ENCODE measurements around the gene ZNF737. TPM values are rescaled to one million over a fixed set of nuclear protein-coding genes. Genes with fewer than 3 reads are reported as not detected.
A peak's percentile ranks its signal among the peaks of the same experiment; 100 is the strongest.
"Not testable (repeated sequence)": the region's sequence is repeated elsewhere in the genome, so short reads cannot be mapped to it uniquely, and the experiment has no call there.

Gene ZNF737
- total RNA-seq (8.5 and 12.1 TPM in 2 replicates), polyA plus RNA-seq (3.4 and 4.3 TPM in 2 replicates), polyA minus RNA-seq (ENCODE audit: low replicate concordance) (3.0 and 22.1 TPM in 2 replicates)
- 3.0 TPM in 2 replicates for polyA plus RNA-seq (2012)

DNA sequence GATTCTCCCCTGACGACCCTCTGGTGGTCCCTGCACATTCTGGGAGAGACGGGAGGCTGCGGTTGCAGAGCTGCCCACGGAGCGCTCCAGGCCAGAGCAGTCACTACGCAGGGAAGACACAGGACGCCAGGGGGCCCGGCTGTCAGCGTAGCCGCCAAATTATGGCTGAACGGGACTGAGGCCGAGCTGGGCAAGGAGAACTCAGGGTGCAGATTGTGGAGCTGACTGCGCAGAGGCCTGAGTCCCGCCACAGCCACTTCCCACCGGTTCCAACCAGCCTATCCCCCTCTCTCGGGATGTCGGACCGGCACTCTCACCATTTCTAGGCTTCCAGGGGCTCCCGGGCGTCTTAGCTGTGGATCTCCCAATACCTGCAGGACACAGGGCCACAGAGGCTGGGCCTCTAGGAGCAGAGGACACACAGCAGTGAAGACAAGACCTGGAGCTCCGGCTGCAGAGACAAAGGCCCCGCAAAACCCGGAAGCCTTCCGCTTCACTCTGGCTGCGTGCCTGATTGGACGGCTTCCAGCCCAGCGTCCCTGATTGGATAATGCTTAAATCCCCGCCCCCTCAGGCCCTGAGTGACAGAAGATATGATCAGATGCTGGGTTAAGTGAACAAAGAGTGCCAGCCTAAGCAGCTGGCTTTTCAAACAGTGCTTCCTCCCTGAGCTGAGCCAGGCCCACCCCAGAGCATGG is at the start of gene ZNF737:
Gene ZNF737, minus strand, starts transcription at position 461 of the 698 bp plus-strand sequence. Its CDS starts 141 bp downstream, at position 320.
- TF ChIP-seq, protein P1, sequence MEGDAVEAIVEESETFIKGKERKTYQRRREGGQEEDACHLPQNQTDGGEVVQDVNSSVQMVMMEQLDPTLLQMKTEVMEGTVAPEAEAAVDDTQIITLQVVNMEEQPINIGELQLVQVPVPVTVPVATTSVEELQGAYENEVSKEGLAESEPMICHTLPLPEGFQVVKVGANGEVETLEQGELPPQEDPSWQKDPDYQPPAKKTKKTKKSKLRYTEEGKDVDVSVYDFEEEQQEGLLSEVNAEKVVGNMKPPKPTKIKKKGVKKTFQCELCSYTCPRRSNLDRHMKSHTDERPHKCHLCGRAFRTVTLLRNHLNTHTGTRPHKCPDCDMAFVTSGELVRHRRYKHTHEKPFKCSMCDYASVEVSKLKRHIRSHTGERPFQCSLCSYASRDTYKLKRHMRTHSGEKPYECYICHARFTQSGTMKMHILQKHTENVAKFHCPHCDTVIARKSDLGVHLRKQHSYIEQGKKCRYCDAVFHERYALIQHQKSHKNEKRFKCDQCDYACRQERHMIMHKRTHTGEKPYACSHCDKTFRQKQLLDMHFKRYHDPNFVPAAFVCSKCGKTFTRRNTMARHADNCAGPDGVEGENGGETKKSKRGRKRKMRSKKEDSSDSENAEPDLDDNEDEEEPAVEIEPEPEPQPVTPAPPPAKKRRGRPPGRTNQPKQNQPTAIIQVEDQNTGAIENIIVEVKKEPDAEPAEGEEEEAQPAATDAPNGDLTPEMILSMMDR (conservative IDR thresholded peaks at IDR 0.05 in 1 of 2, IDR thresholded peaks at IDR 0.05 in 1 of 2; ENCODE audit: low read depth in 1 of 2, low read length in 2 of 2) = peak; percentile 32 to 39
- TF ChIP-seq EZH2 (IDR thresholded peaks at IDR 0.05; ENCODE audit: low read length, missing control alignments) = no peak
- Histone ChIP-seq H3K4me3 (replicated peaks in 1 of 4; ENCODE audit: control extremely low read depth in 1 of 4, insufficient read depth in 1 of 4, low read depth in 3 of 4, low read length in 4 of 4) (peak within 1 kb of the TSS; percentile 55 to 80 (median 72)), H3K9ac (ENCODE audit: insufficient read depth, low read length) (peak within 1 kb of the TSS; percentile 53), H3K9me3 (ENCODE audit: control insufficient read depth, insufficient read depth, low read depth, low read length) (no peaks in the 10 kb centered on the region), H4K20me1 (ENCODE audit: control insufficient read depth, extremely low read depth, insufficient read depth, low read length) (no peaks in the 10 kb centered on the region), H3K4me1 (ENCODE audit: control insufficient read depth, extremely low read depth, insufficient read depth, low read length) (no peaks in the 10 kb centered on the region), H3K27me3 (ENCODE audit: control insufficient read depth, insufficient read depth, low read length) (no peaks in the 10 kb centered on the region), H2AFZ (ENCODE audit: low read length) (peak within 1 kb of the TSS; percentile 65), H3K4me2 (ENCODE audit: extremely low read depth, insufficient read depth, low read length) (peak within 1 kb of the TSS; percentile 83), H3K79me2 (ENCODE audit: control insufficient read depth, insufficient read depth, low read length) (no peaks in the 10 kb centered on the region), H3K36me3 (ENCODE audit: control insufficient read depth, insufficient read depth, low read length) (no peaks in the 10 kb centered on the region), H3K27ac (ENCODE audit: insufficient read depth, low read length) (peak within 1 kb of the TSS; percentile 81)
- DNase-seq (ENCODE audit: low read depth in 2 of 2) = peak; percentile 93 to 97

DNA sequence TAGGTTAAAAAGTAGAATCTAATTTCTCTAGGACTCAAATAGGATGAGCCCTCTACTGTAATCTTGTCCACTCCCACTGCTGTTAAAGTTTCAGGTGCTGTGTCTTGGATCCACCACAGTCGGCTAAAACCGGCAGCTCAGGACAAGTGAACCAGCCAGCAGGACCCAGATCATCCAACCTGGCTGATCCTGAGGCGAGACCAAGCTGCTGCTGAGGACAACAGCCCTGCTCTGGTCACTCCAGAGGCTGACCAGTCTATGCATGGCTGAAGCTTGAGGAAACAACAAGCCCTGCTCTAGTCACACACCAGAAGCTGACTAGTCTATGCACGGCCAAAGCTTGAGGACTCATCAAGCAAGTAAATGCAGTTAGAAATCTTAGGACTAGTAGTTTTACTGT is 49.4 kb upstream of the ZNF737 start:
- not testable (repeated sequence) for H3K27ac ChIP-seq (ENCODE audit: insufficient read depth, low read length); H4K20me1 ChIP-seq (ENCODE audit: control insufficient read depth, extremely low read depth, insufficient read depth, low read length); H2AFZ ChIP-seq (ENCODE audit: low read length); H3K4me2 ChIP-seq (ENCODE audit: extremely low read depth, insufficient read depth, low read length); H3K9ac ChIP-seq (ENCODE audit: insufficient read depth, low read length); DNase-seq (ENCODE audit: low read depth in 2 of 2); H3K4me3 ChIP-seq (replicated peaks in 1 of 4; ENCODE audit: control extremely low read depth in 1 of 4, insufficient read depth in 1 of 4, low read depth in 3 of 4, low read length in 4 of 4); H3K4me1 ChIP-seq (ENCODE audit: control insufficient read depth, extremely low read depth, insufficient read depth, low read length); H3K36me3 ChIP-seq (ENCODE audit: control insufficient read depth, insufficient read depth, low read length); H3K9me3 ChIP-seq (ENCODE audit: control insufficient read depth, insufficient read depth, low read depth, low read length); H3K79me2 ChIP-seq (ENCODE audit: control insufficient read depth, insufficient read depth, low read length); H3K27me3 ChIP-seq (ENCODE audit: control insufficient read depth, insufficient read depth, low read length)

DNA sequence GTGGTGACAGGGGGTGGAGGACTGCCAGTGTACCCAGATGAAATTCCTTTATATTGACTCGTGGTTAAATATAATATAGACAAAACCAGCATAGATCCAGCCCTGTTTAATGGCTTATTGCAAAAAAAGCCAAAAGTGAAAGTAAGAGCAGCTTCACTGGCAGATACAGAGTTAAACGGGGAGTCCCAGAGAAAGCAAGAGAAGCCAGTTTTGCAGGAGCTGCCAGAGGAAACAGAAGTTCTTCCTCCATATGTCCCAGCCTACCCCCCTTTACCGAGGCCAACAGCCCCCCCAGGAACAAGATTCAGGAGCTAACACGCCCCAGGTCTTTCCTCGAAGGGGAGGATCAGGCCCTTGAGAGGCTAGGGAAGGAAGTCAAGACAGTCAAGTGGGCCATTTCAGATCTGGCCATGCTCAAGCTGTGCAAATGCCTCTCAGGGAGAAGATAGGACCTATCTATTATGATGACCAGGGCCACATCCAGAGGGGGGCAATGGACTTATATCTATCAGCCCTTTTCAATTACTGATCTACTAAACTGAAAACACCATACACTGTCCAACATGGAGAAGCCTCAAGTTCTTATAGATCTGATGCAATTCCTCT is 47.2 kb upstream of the ZNF737 start:
- no peaks in the 10 kb centered on the region for H3K9me3 ChIP-seq (ENCODE audit: control insufficient read depth, insufficient read depth, low read depth, low read length)
- peak overlapping the region; percentile 25 to 52 (median 41) for H3K4me3 ChIP-seq (replicated peaks in 1 of 4; ENCODE audit: control extremely low read depth in 1 of 4, insufficient read depth in 1 of 4, low read depth in 3 of 4, low read length in 4 of 4)
- H3K79me2 ChIP-seq (ENCODE audit: control insufficient read depth, insufficient read depth, low read length) = no peaks in the 10 kb centered on the region
- TF ChIP-seq EZH2 (IDR thresholded peaks at IDR 0.05; ENCODE audit: low read length, missing control alignments) = no peak
- TF ChIP-seq, protein P1 (conservative IDR thresholded peaks at IDR 0.05 in 1 of 2, IDR thresholded peaks at IDR 0.05 in 1 of 2; ENCODE audit: low read depth in 1 of 2, low read length in 2 of 2) = no peak
- no peaks in the 10 kb centered on the region for H3K36me3 ChIP-seq (ENCODE audit: control insufficient read depth, insufficient read depth, low read length)
- H3K27me3 ChIP-seq (ENCODE audit: control insufficient read depth, insufficient read depth, low read length) = no peaks in the 10 kb centered on the region
- H2AFZ ChIP-seq (ENCODE audit: low read length) = peak overlapping the region; percentile 46
- no peaks in the 10 kb centered on the region for H4K20me1 ChIP-seq (ENCODE audit: control insufficient read depth, extremely low read depth, insufficient read depth, low read length)
- H3K4me2 ChIP-seq (ENCODE audit: extremely low read depth, insufficient read depth, low read length) = peak overlapping the region; percentile 87
- H3K27ac ChIP-seq (ENCODE audit: insufficient read depth, low read length) = no peak overlapping the region
- no peaks in the 10 kb centered on the region for H3K4me1 ChIP-seq (ENCODE audit: control insufficient read depth, extremely low read depth, insufficient read depth, low read length)
- DNase-seq (ENCODE audit: low read depth in 2 of 2) = no peak
- no peak overlapping the region for H3K9ac ChIP-seq (ENCODE audit: insufficient read depth, low read length)

Data from fibroblast of lung (primary cell).